Measurements from ENCODE around the gene TRIM66. TPM values are rescaled to one million over a fixed set of nuclear protein-coding genes. Genes with fewer than 3 reads are reported as not detected.

The TRIM66 gene
- total RNA-seq, 3 donors from 2014 or later, result 9.6 to 21.3 (median 15.9) TPM

- Histone ChIP-seq H3K4me3 (no peak overlapping the region), H3K36me3 (ENCODE audit: low read depth) (no peaks in the 10 kb centered on the region), H3K9me3 (no peaks in the 10 kb centered on the region), H3K4me1 (ENCODE audit: low read depth) (peaks cover 27% of the 10 kb centered on the region)
- TF ChIP-seq, protein P1, sequence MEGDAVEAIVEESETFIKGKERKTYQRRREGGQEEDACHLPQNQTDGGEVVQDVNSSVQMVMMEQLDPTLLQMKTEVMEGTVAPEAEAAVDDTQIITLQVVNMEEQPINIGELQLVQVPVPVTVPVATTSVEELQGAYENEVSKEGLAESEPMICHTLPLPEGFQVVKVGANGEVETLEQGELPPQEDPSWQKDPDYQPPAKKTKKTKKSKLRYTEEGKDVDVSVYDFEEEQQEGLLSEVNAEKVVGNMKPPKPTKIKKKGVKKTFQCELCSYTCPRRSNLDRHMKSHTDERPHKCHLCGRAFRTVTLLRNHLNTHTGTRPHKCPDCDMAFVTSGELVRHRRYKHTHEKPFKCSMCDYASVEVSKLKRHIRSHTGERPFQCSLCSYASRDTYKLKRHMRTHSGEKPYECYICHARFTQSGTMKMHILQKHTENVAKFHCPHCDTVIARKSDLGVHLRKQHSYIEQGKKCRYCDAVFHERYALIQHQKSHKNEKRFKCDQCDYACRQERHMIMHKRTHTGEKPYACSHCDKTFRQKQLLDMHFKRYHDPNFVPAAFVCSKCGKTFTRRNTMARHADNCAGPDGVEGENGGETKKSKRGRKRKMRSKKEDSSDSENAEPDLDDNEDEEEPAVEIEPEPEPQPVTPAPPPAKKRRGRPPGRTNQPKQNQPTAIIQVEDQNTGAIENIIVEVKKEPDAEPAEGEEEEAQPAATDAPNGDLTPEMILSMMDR (IDR thresholded peaks at IDR 0.05), result no peak
- ATAC-seq, result no peak
- DNase-seq, result no peak
- intact Hi-C loops (cut with DNase I, micrococcal nuclease), result loop anchor here in 1 of 2 donors (10.0 kb wide), 1 partner anchor 87 kb away; no protein-coding TSS in a partner anchor
Observed at GRCh38 chr11:8717876-8718753, 35.6 kb upstream of the TRIM66 start.

DNA sequence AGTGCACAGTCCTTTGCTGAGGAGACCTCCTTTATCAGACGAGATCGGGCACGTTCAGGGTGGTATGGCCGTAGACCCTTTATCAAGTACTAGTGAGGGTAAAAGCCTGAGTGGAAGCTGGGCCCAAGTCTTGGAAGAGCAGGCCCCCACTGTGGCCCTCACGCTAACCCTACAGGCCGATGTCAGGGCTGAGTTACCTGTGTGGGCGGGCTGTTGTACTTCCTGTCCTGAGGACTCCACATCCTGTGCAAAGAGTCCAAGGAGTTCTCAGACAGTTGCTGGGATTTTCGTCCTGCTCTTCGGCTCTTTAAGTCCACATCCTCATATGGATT is 35.0 kb upstream of the TRIM66 start:
- ATAC-seq, result no peak
- Histone ChIP-seq H3K4me3 (no peak overlapping the region), H3K36me3 (ENCODE audit: low read depth) (no peaks in the 10 kb centered on the region), H3K9me3 (no peaks in the 10 kb centered on the region), H3K4me1 (ENCODE audit: low read depth) (peaks cover 26% of the 10 kb centered on the region)
- no peak for DNase-seq
- intact Hi-C loops (cut with DNase I, micrococcal nuclease), result loop anchor here in 1 of 2 donors (10.0 kb wide), 1 partner anchor 87 kb away; no protein-coding TSS in a partner anchor
- TF ChIP-seq, protein P1 (IDR thresholded peaks at IDR 0.05), result no peak

DNA sequence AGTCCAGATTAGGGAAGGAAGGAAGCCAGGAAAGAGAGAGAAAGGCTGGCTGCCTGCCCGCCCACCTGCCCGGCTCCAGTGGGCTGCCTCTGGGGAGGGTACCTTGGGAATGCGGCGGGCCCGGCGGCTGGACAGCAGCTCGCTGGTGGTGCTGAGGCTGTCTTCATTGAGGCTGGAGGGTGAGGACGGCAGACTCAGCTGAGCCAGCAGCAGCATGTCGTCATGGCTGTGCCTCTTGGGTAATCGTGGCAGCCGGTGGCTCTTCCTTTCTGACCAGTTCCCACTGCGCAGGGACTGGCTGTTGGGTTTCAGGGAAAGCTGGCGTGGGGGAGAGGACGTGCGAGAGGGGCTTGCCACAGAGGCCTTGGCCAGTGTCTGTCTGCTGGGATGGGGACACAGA is 33.0 kb upstream of the TRIM66 start:
- intact Hi-C loops (cut with DNase I, micrococcal nuclease), result loop anchor here in 1 of 2 donors (10.0 kb wide), 1 partner anchor 89 kb away; no protein-coding TSS in a partner anchor
- no peaks in the 10 kb centered on the region for H3K36me3 ChIP-seq (ENCODE audit: low read depth)
- no peak overlapping the region for H3K4me3 ChIP-seq
- DNase-seq (no peak), ATAC-seq (no peak)
- H3K4me1 ChIP-seq (ENCODE audit: low read depth), result peaks cover 8% of the 10 kb centered on the region
- no peaks in the 10 kb centered on the region for H3K9me3 ChIP-seq
- TF ChIP-seq, protein P1 (IDR thresholded peaks at IDR 0.05), result no peak

DNA sequence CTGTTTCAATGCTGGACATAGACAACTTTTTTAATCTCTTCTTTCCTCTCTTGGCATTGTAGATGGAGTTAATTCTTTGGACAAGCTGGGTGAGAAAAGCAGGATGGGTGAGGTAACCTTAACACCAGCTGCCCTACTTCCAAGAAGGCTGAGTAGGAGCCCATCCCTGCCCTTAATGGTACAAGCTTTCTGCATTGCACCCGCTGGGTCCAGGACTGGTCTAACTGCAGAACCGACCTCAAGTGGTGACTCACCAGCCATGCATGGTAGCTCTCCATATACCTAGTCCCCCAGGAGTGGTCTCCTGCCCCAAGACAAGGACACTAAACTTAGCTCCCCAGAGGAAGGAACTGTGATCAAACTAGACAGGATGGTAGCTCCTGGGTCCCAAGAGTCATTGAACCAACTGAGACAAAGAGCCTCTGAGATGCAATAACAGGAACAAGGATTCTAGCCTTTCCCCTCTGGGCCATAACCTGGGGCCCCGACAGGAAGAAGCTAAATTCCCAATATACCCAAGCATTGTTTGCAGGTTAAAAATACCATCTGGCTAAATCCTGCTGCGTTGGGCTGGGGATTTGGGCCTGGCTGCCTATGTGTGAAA is 32.3 kb upstream of the TRIM66 start:
- intact Hi-C loops (cut with DNase I, micrococcal nuclease), result loop anchor here in 1 of 2 donors (10.0 kb wide), 1 partner anchor 90 kb away; no protein-coding TSS in a partner anchor
- no peak for ATAC-seq
- Histone ChIP-seq H3K4me3 (no peak overlapping the region), H3K9me3 (no peaks in the 10 kb centered on the region), H3K36me3 (ENCODE audit: low read depth) (no peaks in the 10 kb centered on the region), H3K4me1 (ENCODE audit: low read depth) (peaks cover 3% of the 10 kb centered on the region)
- DNase-seq, result no peak
- TF ChIP-seq, protein P1 (IDR thresholded peaks at IDR 0.05), result no peak

GRCh38 chr11:8713760-8714454 is 31.4 kb upstream of the TRIM66 start:
- Histone ChIP-seq H3K36me3 (ENCODE audit: low read depth) (no peaks in the 10 kb centered on the region), H3K4me3 (no peak overlapping the region), H3K4me1 (ENCODE audit: low read depth) (peaks cover 3% of the 10 kb centered on the region), H3K9me3 (no peaks in the 10 kb centered on the region)
- ATAC-seq (no peak), DNase-seq (no peak)
- intact Hi-C loops (cut with DNase I, micrococcal nuclease), result loop anchor here in 1 of 2 donors (10.0 kb wide), 1 partner anchor 91 kb away; no protein-coding TSS in a partner anchor
- TF ChIP-seq, protein P1 (IDR thresholded peaks at IDR 0.05), result no peak

Measured in mucosa of descending colon (tissue), 3 donors.